Measurements from ENCODE around the gene ZNF775. TPM values are rescaled to one million over a fixed set of nuclear protein-coding genes. Genes with fewer than 3 reads are reported as not detected.

ZNF775 gene
- total RNA-seq, 2 donors from 2014 or later = 11.0 to 11.3 TPM

- TF ChIP-seq CTCF (IDR thresholded peaks at IDR 0.05) = no peak
- DNase-seq = no peak
- no peaks in the 10 kb centered on the region for H3K36me3 ChIP-seq
- no peak overlapping the region for H3K9ac ChIP-seq (ENCODE audit: low read depth in 2 of 2, low read length in 2 of 2)
- intact Hi-C loops (cut with DNase I) = loop anchor here (10.0 kb wide), 1 partner anchor 425 kb away; no protein-coding TSS in a partner anchor
- no peak overlapping the region for H3K4me3 ChIP-seq
- no peaks in the 10 kb centered on the region for H3K9me3 ChIP-seq
- H3K4me1 ChIP-seq = no peaks in the 10 kb centered on the region
- no peak overlapping the region for H3K27ac ChIP-seq
- no peaks in the 10 kb centered on the region for H3K27me3 ChIP-seq
Measured at GRCh38 chr7:150439967-150440366, 60.8 kb downstream of the ZNF775 start.

- Histone ChIP-seq H3K4me1 (no peaks in the 10 kb centered on the region), H3K27ac (no peak overlapping the region), H3K9ac (ENCODE audit: low read depth in 2 of 2, low read length in 2 of 2) (no peak overlapping the region), H3K4me3 (no peak overlapping the region), H3K27me3 (no peaks in the 10 kb centered on the region), H3K36me3 (no peaks in the 10 kb centered on the region), H3K9me3 (no peaks in the 10 kb centered on the region)
- intact Hi-C loops (cut with DNase I) = no loop called here
- TF ChIP-seq CTCF (IDR thresholded peaks at IDR 0.05) = no peak
- DNase-seq = no peak
Measured at GRCh38 chr7:150441524-150441923, 62.4 kb downstream of the ZNF775 start.

- Histone ChIP-seq H3K9ac (ENCODE audit: low read depth in 2 of 2, low read length in 2 of 2) (no peak overlapping the region), H3K4me1 (no peaks in the 10 kb centered on the region), H3K27me3 (no peaks in the 10 kb centered on the region), H3K27ac (no peak overlapping the region), H3K36me3 (no peaks in the 10 kb centered on the region), H3K9me3 (no peaks in the 10 kb centered on the region), H3K4me3 (no peak overlapping the region)
- DNase-seq = no peak
- intact Hi-C loops (cut with DNase I) = no loop called here
- no peak for TF ChIP-seq CTCF (IDR thresholded peaks at IDR 0.05)
Measured at GRCh38 chr7:150442811-150443210, 63.7 kb downstream of the ZNF775 start.

GRCh38 chr7:150443793-150444540, 64.8 kb downstream of the ZNF775 start:
- Histone ChIP-seq H3K9me3 (no peaks in the 10 kb centered on the region), H3K27ac (no peak overlapping the region), H3K4me1 (no peaks in the 10 kb centered on the region), H3K27me3 (no peaks in the 10 kb centered on the region), H3K36me3 (no peaks in the 10 kb centered on the region), H3K9ac (ENCODE audit: low read depth in 2 of 2, low read length in 2 of 2) (no peak overlapping the region), H3K4me3 (no peak overlapping the region)
- intact Hi-C loops (cut with DNase I) = no loop called here
- no peak for TF ChIP-seq CTCF (IDR thresholded peaks at IDR 0.05)
- no peak for DNase-seq

GRCh38 chr7:150444674-150445365, 65.7 kb downstream of the ZNF775 start:
- Histone ChIP-seq H3K27me3 (no peaks in the 10 kb centered on the region), H3K9ac (ENCODE audit: low read depth in 2 of 2, low read length in 2 of 2) (no peak overlapping the region), H3K4me3 (no peak overlapping the region), H3K27ac (no peak overlapping the region), H3K4me1 (no peaks in the 10 kb centered on the region), H3K9me3 (no peaks in the 10 kb centered on the region), H3K36me3 (no peaks in the 10 kb centered on the region)
- TF ChIP-seq CTCF (IDR thresholded peaks at IDR 0.05) = no peak
- no peak for DNase-seq
- intact Hi-C loops (cut with DNase I) = loop anchor here (5.0 kb wide), 1 partner anchor 312 kb away; no protein-coding TSS in a partner anchor

All from colonic mucosa (tissue), 4 donors.